K562 (cell line): Measurements from ENCODE around the gene UBE2U. TPM values are rescaled to one million over a fixed set of nuclear protein-coding genes. Genes with fewer than 3 reads are reported as not detected.

Experiments
- ATAC-seq: fragments of 200-7000 bp; cut with Tn5 transposase; 3 replicates; pipeline ENCODE4 v1.9.1; 2020; ENCODE audit warnings: moderate library complexity
- BruUV-seq: library from RNA; stranded (reverse); fragments of 400-500 nt; replicated peaks from 2 replicates; lab custom pipeline; 2021; lab: Mats Ljungman, UMichigan
- CTCF ChIA-PET: fragments of 300-600 bp; formaldehyde crosslinking; extraction: SDS; loops from one replicate; lab custom pipeline; 2021; ENCODE audit warnings: low intra/inter-chr PET ratio; lab: Yijun Ruan, JAX
- POLR2A ChIA-PET: fragments of 300-600, 350-650 bp; sonication (Branson Sonifier 250); formaldehyde crosslinking; extraction: SDS; loops from one replicate; lab custom pipeline; 2021; ENCODE audit warnings: antibody characterized with exemption, inconsistent platforms; lab: Yijun Ruan, JAX
- DNase-seq, 4 experiments: peaks; one replicate each; pipeline versions ENCODE4 v3.0.0 to v3.0.0-alpha.2; 2011 to 2018; ENCODE audit warnings: low spot score in 3 of 4, mixed read lengths in 3 of 4; ENCODE audit errors: extremely low read depth in 1 of 4
- FAIRE-seq: peaks from 2 replicates; lab custom pipeline; 2011; peaks lifted over from hg19 to GRCh38; lab: Jason Lieb, UNC
- H2AFZ ChIP-seq: 2 replicates; pipeline ENCODE4 v1.6.0; 2011; ENCODE audit warnings: low read depth, low read length, control low read depth, inconsistent platforms
- H3K27ac ChIP-seq: fragments of 200-600 bp; 3 replicates; pipeline ENCODE4 v1.8.0; 2011; ENCODE audit warnings: low read depth, mild to moderate bottlenecking, control low read depth, inconsistent platforms, low read length, moderate library complexity, mixed read lengths; ENCODE audit errors: extremely low read depth
- H3K27me3 ChIP-seq, 2 experiments: fragments of 300-600 bp in 1 of 2; 2 replicates in 1 of 2; 3 replicates in 1 of 2; pipeline versions ENCODE4 v1.6.0 to v1.8.0; 2011; ENCODE audit warnings: inconsistent platforms in 2 of 2, low read length in 2 of 2, mild to moderate bottlenecking in 1 of 2, mixed read lengths in 1 of 2, moderate library complexity in 1 of 2; ENCODE audit not compliant: control insufficient read depth in 2 of 2, insufficient read depth in 2 of 2
- H3K36me3 ChIP-seq: fragments of 300-600 bp; 3 replicates; pipeline ENCODE4 v1.8.0; 2011; ENCODE audit warnings: mild to moderate bottlenecking, low read length, inconsistent platforms; ENCODE audit not compliant: control insufficient read depth, insufficient read depth
- H3K4me1 ChIP-seq, 2 experiments: fragments of 200-600 bp in 1 of 2; replicated peaks in 1 of 2; 2 replicates in 1 of 2; 3 replicates in 1 of 2; pipeline versions ENCODE4 v1.5.1 to v1.8.0; 2011; ENCODE audit warnings: inconsistent platforms in 2 of 2, low read length in 2 of 2, mild to moderate bottlenecking in 1 of 2, mixed read lengths in 1 of 2, moderate library complexity in 1 of 2; ENCODE audit not compliant: control insufficient read depth in 2 of 2, insufficient read depth in 2 of 2
- H3K4me2 ChIP-seq: 2 replicates; pipeline ENCODE4 v1.6.1; 2011; ENCODE audit warnings: low read length, control low read depth, inconsistent platforms, mixed read lengths; ENCODE audit not compliant: insufficient read depth
- H3K4me3 ChIP-seq: fragments of 200-600 bp; sonication (generic), shearing (Covaris generic); 2 replicates; pipeline ENCODE4 v1.5.1; 2016; ENCODE audit warnings: control low read depth, inconsistent platforms
- H3K79me2 ChIP-seq: fragments of 200-600 bp; 3 replicates; pipeline ENCODE4 v1.8.0; 2011; ENCODE audit warnings: low read length, inconsistent platforms; ENCODE audit not compliant: control insufficient read depth, insufficient read depth
- H3K9ac ChIP-seq, 2 experiments: 2 replicates each; pipeline versions ENCODE4 v1.6.0 to v1.6.1; 2011; ENCODE audit warnings: low read depth in 2 of 2, low read length in 2 of 2, control low read depth in 1 of 2, inconsistent platforms in 1 of 2, mild to moderate bottlenecking in 1 of 2, mixed read lengths in 1 of 2; ENCODE audit not compliant: insufficient read depth in 1 of 2
- H3K9me1 ChIP-seq: one replicate; pipeline ENCODE4 v1.6.0; 2011; ENCODE audit warnings: inconsistent platforms, mild to moderate bottlenecking, low read length, moderate library complexity; ENCODE audit not compliant: control insufficient read depth, insufficient read depth
- H3K9me3 ChIP-seq: replicated peaks from 2 replicates; pipeline ENCODE4 v1.5.1; 2011; ENCODE audit warnings: low read depth, low read length, inconsistent platforms; ENCODE audit not compliant: control insufficient read depth, insufficient read depth
- H4K20me1 ChIP-seq: replicated peaks from 2 replicates; pipeline ENCODE4 v1.6.1; 2011; ENCODE audit warnings: low read length, inconsistent platforms, mixed read lengths; ENCODE audit not compliant: control insufficient read depth, insufficient read depth
- E2F4 ChIP-seq: sonication (generic); formaldehyde crosslinking; IDR thresholded peaks from 2 replicates; pipeline ENCODE4 v1.8.0; 2022; ENCODE audit warnings: mild to moderate bottlenecking, low read depth, missing genetic modification reagents
- FIP1L1 ChIP-seq: fragments of 200-400 bp; formaldehyde crosslinking; IDR thresholded peaks from 2 replicates; pipeline ENCODE4 v1.6.1; 2018; ENCODE audit warnings: mild to moderate bottlenecking, low read depth, low read length; ENCODE audit not compliant: poor library complexity, severe bottlenecking
- KAT7 ChIP-seq: sonication (generic); formaldehyde crosslinking; IDR thresholded peaks from 2 replicates; pipeline ENCODE4 v1.8.0; 2022; ENCODE audit warnings: missing genetic modification reagents, mild to moderate bottlenecking, borderline replicate concordance
- RB1 ChIP-seq: fragments of 450-650 bp; IDR thresholded peaks from 2 replicates; pipeline ENCODE4 v1.6.1; 2017; ENCODE audit warnings: low read depth, mild to moderate bottlenecking
- RBM15 ChIP-seq: fragments of 200-400 bp; formaldehyde crosslinking; IDR thresholded peaks from 2 replicates; pipeline ENCODE4 v1.6.1; 2018; ENCODE audit warnings: mild to moderate bottlenecking, low read length, moderate library complexity; ENCODE audit not compliant: insufficient read depth
- U2AF2 ChIP-seq: fragments of 200-400 bp; formaldehyde crosslinking; optimal IDR thresholded peaks from 2 replicates; pipeline ENCODE3; 2017; ENCODE audit warnings: low read depth, mild to moderate bottlenecking, low read length
- ZNF512 ChIP-seq: IDR thresholded peaks from 2 replicates; pipeline ENCODE4 v1.6.1; 2016; ENCODE audit warnings: missing genetic modification characterization, missing compliant biosample characterization
- ZNF609 ChIP-seq: sonication (generic); formaldehyde crosslinking; IDR thresholded peaks from 2 replicates; pipeline ENCODE4 v1.8.1; 2023; ENCODE audit warnings: missing genetic modification reagents, mild to moderate bottlenecking, borderline replicate concordance
- ZNF830 ChIP-seq: fragments of 250-450 bp; sonication (Bioruptor Pico); IDR thresholded peaks from 2 replicates; pipeline ENCODE4 v1.5.0; 2021; ENCODE audit warnings: mild to moderate bottlenecking
- WGBS: fragments of 100-300 bp; shearing (Covaris generic); methylation state at CpG from one replicate; pipeline ENCODE4 v1.1.6; 2016; ENCODE audit warnings: low coverage, mixed read lengths; ENCODE audit not compliant: insufficient coverage; ENCODE audit errors: missing lambda C conversion rate; 5-methylcytosine and 5-hydroxymethylcytosine counted together
- in situ Hi-C: fragments of 300-500 bp; cut with MboI; formaldehyde crosslinking; loops from 4 replicates; pipeline ENCODE4 v1.15.0; 2018; ENCODE audit warnings: inconsistent platforms, mixed read lengths
- intact Hi-C: fragments of 100-400 bp; cut with micrococcal nuclease; formaldehyde crosslinking; loops from 2 replicates; pipeline ENCODE4 v1.14.2; 2022
- polyA plus RNA-seq, 8 experiments: library from polyadenylated mRNA; depleted of rRNA in 4 of 8; stranded (reverse) in 5 of 8; unstranded in 3 of 8; fragments of >200 nt; fragmentation: Nextera tagmentation in 2 of 8; fragmentation: Illumina TruSeq in 1 of 8; extraction: Ambion mirVana in 2 of 8; extraction: Trizol in 1 of 8; gene quantifications; 2 replicates each; pipeline versions ENCODE4 v1.2.1 to v1.2.3, GENCODE V29; 2011 to 2014; ENCODE audit warnings: inconsistent platforms in 1 of 8, missing spikeins in 1 of 8
- total RNA-seq, 7 experiments: library from RNA; depleted of rRNA in 6 of 7; stranded (reverse); fragments of >200 nt in 6 of 7; fragmentation: Illumina TruSeq in 2 of 7; extraction: Trizol in 2 of 7; gene quantifications; 2 replicates each; pipeline versions ENCODE4 v1.2.1 to v1.2.3, GENCODE V29; 2011 to 2021; ENCODE audit warnings: low replicate concordance in 1 of 7

Gene UBE2U
- total and polyA plus RNA-seq, 9 of the 15 experiments (the other 6 are each of a cell fraction or from before 2014, with no cell fraction given), result not detected

GRCh38 chr1:64296459-64296858 is 93.0 kb downstream of the UBE2U start (continued):
- no peak for TF ChIP-seq ZNF830 (CRISPR knock-in tag)

- Histone ChIP-seq H3K4me2 (no peak overlapping the region), H3K9ac (no peak overlapping the region), H3K79me2 (no peaks in the 10 kb centered on the region), H3K27ac (no peak overlapping the region), H2AFZ (no peak overlapping the region), H4K20me1 (no peaks in the 10 kb centered on the region), H3K36me3 (no peaks in the 10 kb centered on the region), H3K9me3 (no peaks in the 10 kb centered on the region), H3K9me1 (no peaks in the 10 kb centered on the region), H3K4me1 (no peaks in the 10 kb centered on the region)
- BruUV-seq, result no TSS peak
- in situ Hi-C loops, result no loop called here
- WGBS, result 0% methylated on average over 3 of the region's 3 CpGs
- CTCF ChIA-PET, result no interaction called here
- ATAC-seq (no peak), DNase-seq (no peak)
- TF ChIP-seq FIP1L1, result no peak
- TF ChIP-seq RB1, result no peak
- no peak for TF ChIP-seq RBM15
- TF ChIP-seq U2AF2, result no peak
- peak; percentile 57; the same call in 1 of the 2 replicates for TF ChIP-seq ZNF512 (tag)
- no peak for TF ChIP-seq ZNF609
- TF ChIP-seq E2F4, result no peak
- no peak for TF ChIP-seq KAT7 (CRISPR knock-in tag)
- TF ChIP-seq, all 486 proteins: peak for 1
- H3K4me3 ChIP-seq, result no peak overlapping the region
- FAIRE-seq, result no peak
- intact Hi-C loops, result no loop called here
- POLR2A ChIA-PET, result no interaction called here
- no peaks in the 10 kb centered on the region for H3K27me3 ChIP-seq
Measured at GRCh38 chr1:64302194-64302593, 98.8 kb downstream of the UBE2U start.
